ENCODE results near the gene NTS.

Gene NTS, protein sequence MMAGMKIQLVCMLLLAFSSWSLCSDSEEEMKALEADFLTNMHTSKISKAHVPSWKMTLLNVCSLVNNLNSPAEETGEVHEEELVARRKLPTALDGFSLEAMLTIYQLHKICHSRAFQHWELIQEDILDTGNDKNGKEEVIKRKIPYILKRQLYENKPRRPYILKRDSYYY

DNA sequence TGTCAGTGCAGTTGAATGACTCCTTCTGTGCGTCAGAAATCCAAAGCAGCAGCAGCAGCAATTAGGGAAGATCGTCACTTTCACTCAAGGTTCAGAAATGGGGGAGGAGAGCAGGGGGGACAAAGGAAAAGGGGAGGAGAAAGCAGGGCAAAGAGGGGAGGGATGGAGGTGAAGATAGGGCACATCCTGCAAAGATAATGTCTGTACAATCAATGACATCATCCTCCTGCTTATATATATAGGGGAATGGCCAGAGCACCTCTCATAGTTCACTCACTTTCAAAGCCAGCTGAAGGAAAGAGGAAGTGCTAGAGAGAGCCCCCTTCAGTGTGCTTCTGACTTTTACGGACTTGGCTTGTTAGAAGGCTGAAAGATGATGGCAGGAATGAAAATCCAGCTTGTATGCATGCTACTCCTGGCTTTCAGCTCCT, at the start of gene NTS:
Gene NTS, plus strand, starts transcription at position 265 of the 431 bp plus-strand sequence. Its CDS starts 109 bp downstream, at position 374.
- ChIA-PET CTCF (no interaction called here), POLR2A (no interaction called here)
- TF ChIP-seq SP1 (IDR thresholded peaks at IDR 0.05): no peak
- TF ChIP-seq TARDBP (IDR thresholded peaks at IDR 0.05): no peak
- TF ChIP-seq FOXM1 (IDR thresholded peaks at IDR 0.05; ENCODE audit: borderline replicate concordance): no peak
- TF ChIP-seq CTBP1 (IDR thresholded peaks at IDR 0.05; ENCODE audit: borderline replicate concordance): no peak
- no peak for TF ChIP-seq ZNF384 (IDR thresholded peaks at IDR 0.05)
- TF ChIP-seq ARNT (IDR thresholded peaks at IDR 0.05): no peak
- TF ChIP-seq LEF1 (IDR thresholded peaks at IDR 0.05; ENCODE audit: borderline replicate concordance): no peak
- TF ChIP-seq BHLHE40 (IDR thresholded peaks at IDR 0.05; ENCODE audit: borderline replicate concordance): no peak
- no peak for TF ChIP-seq NFRKB (IDR thresholded peaks at IDR 0.05)
- no peak for TF ChIP-seq HDGF (IDR thresholded peaks at IDR 0.05; ENCODE audit: borderline replicate concordance)
- TF ChIP-seq SUZ12 (IDR thresholded peaks at IDR 0.05): no peak
- no peak for TF ChIP-seq PKNOX1 (IDR thresholded peaks at IDR 0.05)
- TF ChIP-seq FOXK2 (IDR thresholded peaks at IDR 0.05): no peak
- TF ChIP-seq L3MBTL2 (conservative IDR thresholded peaks at IDR 0.05): no peak
- TF ChIP-seq ELF4 (IDR thresholded peaks at IDR 0.05): no peak
- no peak for TF ChIP-seq FOXA1 (IDR thresholded peaks at IDR 0.05)
- no peak for DNase-seq (ENCODE audit: extremely low spot score)

DNA sequence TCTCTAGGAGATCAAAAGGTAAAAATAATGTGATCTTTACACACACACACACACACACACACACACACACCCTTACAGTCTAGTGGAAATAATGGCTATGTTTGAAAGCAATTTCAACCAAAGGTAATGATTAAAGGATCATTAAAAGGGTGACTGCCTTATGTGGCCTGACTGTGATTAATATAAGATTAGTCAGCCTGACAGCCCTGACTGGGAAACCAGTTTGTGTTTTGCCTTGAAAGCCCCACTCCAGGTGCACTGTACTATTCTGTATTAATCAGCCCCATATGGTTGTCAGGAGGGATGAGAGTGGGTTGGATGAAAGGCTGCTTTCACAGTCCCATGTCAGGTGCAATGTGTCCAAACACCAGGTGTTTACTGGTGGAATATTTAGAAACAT, 48.3 kb upstream of the NTS start:
- POLR2A ChIA-PET: no interaction called here
- no peak for DNase-seq (ENCODE audit: extremely low spot score)
- CTCF ChIA-PET: no interaction called here
- TF ChIP-seq NFRKB (IDR thresholded peaks at IDR 0.05) (no peak), FOXM1 (IDR thresholded peaks at IDR 0.05; ENCODE audit: borderline replicate concordance) (no peak), L3MBTL2 (conservative IDR thresholded peaks at IDR 0.05) (no peak), TARDBP (IDR thresholded peaks at IDR 0.05) (no peak), BHLHE40 (IDR thresholded peaks at IDR 0.05; ENCODE audit: borderline replicate concordance) (no peak), FOXK2 (IDR thresholded peaks at IDR 0.05) (no peak), FOXA1 (IDR thresholded peaks at IDR 0.05) (no peak), SP1 (IDR thresholded peaks at IDR 0.05) (no peak), PKNOX1 (IDR thresholded peaks at IDR 0.05) (no peak), SUZ12 (IDR thresholded peaks at IDR 0.05) (no peak), LEF1 (IDR thresholded peaks at IDR 0.05; ENCODE audit: borderline replicate concordance) (no peak)

DNA sequence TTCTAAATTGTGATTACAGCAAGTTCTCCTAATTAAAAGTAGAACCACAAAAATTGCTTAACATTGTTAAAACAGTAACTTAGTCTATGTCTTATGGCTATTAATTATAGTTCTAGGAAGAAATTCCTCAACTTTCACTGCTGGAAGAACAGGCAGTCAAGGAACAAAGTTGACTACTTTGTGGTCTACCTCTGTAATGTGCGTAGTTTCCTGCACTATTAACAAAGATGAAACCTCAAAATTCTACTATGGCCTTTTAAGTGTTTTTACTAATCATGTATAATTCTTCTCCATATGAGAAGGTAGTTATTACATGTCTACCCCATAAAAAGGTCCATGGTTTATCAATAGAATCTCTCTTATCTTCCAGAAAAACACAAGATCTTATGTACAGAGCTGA, 45.5 kb upstream of the NTS start:
- POLR2A ChIA-PET: no interaction called here
- no peak for TF ChIP-seq CTBP1 (IDR thresholded peaks at IDR 0.05; ENCODE audit: borderline replicate concordance)
- TF ChIP-seq NFRKB (IDR thresholded peaks at IDR 0.05): no peak
- TF ChIP-seq FOXM1 (IDR thresholded peaks at IDR 0.05; ENCODE audit: borderline replicate concordance): no peak
- no peak for TF ChIP-seq FOXA1 (IDR thresholded peaks at IDR 0.05)
- no peak for TF ChIP-seq PKNOX1 (IDR thresholded peaks at IDR 0.05)
- no peak for TF ChIP-seq SP1 (IDR thresholded peaks at IDR 0.05)
- TF ChIP-seq ZNF384 (IDR thresholded peaks at IDR 0.05): no peak
- TF ChIP-seq TARDBP (IDR thresholded peaks at IDR 0.05): no peak
- TF ChIP-seq BHLHE40 (IDR thresholded peaks at IDR 0.05; ENCODE audit: borderline replicate concordance): no peak
- no peak for TF ChIP-seq L3MBTL2 (conservative IDR thresholded peaks at IDR 0.05)
- no peak for TF ChIP-seq FOXK2 (IDR thresholded peaks at IDR 0.05)
- no peak for TF ChIP-seq SUZ12 (IDR thresholded peaks at IDR 0.05)
- no peak for TF ChIP-seq ARNT (IDR thresholded peaks at IDR 0.05)
- TF ChIP-seq HDGF (IDR thresholded peaks at IDR 0.05; ENCODE audit: borderline replicate concordance): no peak
- TF ChIP-seq LEF1 (IDR thresholded peaks at IDR 0.05; ENCODE audit: borderline replicate concordance): no peak
- no peak for TF ChIP-seq ELF4 (IDR thresholded peaks at IDR 0.05)
- CTCF ChIA-PET: no interaction called here
- no peak for DNase-seq (ENCODE audit: extremely low spot score)

GRCh38 chr12:85829391-85829790, 44.7 kb upstream of the NTS start:
- DNase-seq (ENCODE audit: extremely low spot score): no peak
- ChIA-PET POLR2A (no interaction called here), CTCF (no interaction called here)
- TF ChIP-seq LEF1 (IDR thresholded peaks at IDR 0.05; ENCODE audit: borderline replicate concordance) (no peak), TARDBP (IDR thresholded peaks at IDR 0.05) (no peak), FOXM1 (IDR thresholded peaks at IDR 0.05; ENCODE audit: borderline replicate concordance) (no peak), PKNOX1 (IDR thresholded peaks at IDR 0.05) (no peak), BHLHE40 (IDR thresholded peaks at IDR 0.05; ENCODE audit: borderline replicate concordance) (no peak), HDGF (IDR thresholded peaks at IDR 0.05; ENCODE audit: borderline replicate concordance) (no peak), CTBP1 (IDR thresholded peaks at IDR 0.05; ENCODE audit: borderline replicate concordance) (no peak), SP1 (IDR thresholded peaks at IDR 0.05) (no peak), NFRKB (IDR thresholded peaks at IDR 0.05) (no peak), ZNF384 (IDR thresholded peaks at IDR 0.05) (no peak), FOXA1 (IDR thresholded peaks at IDR 0.05) (no peak), L3MBTL2 (conservative IDR thresholded peaks at IDR 0.05) (no peak), ELF4 (IDR thresholded peaks at IDR 0.05) (no peak), FOXK2 (IDR thresholded peaks at IDR 0.05) (no peak), ARNT (IDR thresholded peaks at IDR 0.05) (no peak), SUZ12 (IDR thresholded peaks at IDR 0.05) (no peak)

GRCh38 chr12:85831327-85831990, 42.6 kb upstream of the NTS start:
- POLR2A ChIA-PET: no interaction called here
- no peak for DNase-seq (ENCODE audit: extremely low spot score)
- TF ChIP-seq NFRKB (IDR thresholded peaks at IDR 0.05): no peak
- TF ChIP-seq ZNF384 (IDR thresholded peaks at IDR 0.05): no peak
- no peak for TF ChIP-seq TARDBP (IDR thresholded peaks at IDR 0.05)
- TF ChIP-seq PKNOX1 (IDR thresholded peaks at IDR 0.05): no peak
- no peak for TF ChIP-seq FOXA1 (IDR thresholded peaks at IDR 0.05)
- no peak for TF ChIP-seq HDGF (IDR thresholded peaks at IDR 0.05; ENCODE audit: borderline replicate concordance)
- TF ChIP-seq CTBP1 (IDR thresholded peaks at IDR 0.05; ENCODE audit: borderline replicate concordance): no peak
- no peak for TF ChIP-seq FOXK2 (IDR thresholded peaks at IDR 0.05)
- TF ChIP-seq ELF4 (IDR thresholded peaks at IDR 0.05): no peak
- no peak for TF ChIP-seq BHLHE40 (IDR thresholded peaks at IDR 0.05; ENCODE audit: borderline replicate concordance)
- TF ChIP-seq SUZ12 (IDR thresholded peaks at IDR 0.05): no peak
- CTCF ChIA-PET: no interaction called here
